PFSK-1 (cell line): ENCODE measurements around the gene OR8B3.

Experiments
- FOXP2 ChIP-seq: optimal IDR thresholded peaks from 2 replicates; pipeline ENCODE3; 2011; ENCODE audit warnings: borderline replicate concordance, control low read depth, inconsistent platforms; ENCODE audit not compliant: insufficient read depth; ENCODE audit errors: extremely low read length, extremely low read depth
- POLR2AphosphoS5 ChIP-seq: IDR thresholded peaks from 2 replicates; pipeline ENCODE4 v1.6.1; 2012; ENCODE audit warnings: low read depth, mild to moderate bottlenecking, control low read depth, low read length, moderate library complexity
- REST ChIP-seq, 2 experiments: IDR thresholded peaks; 2 replicates each; pipeline versions ENCODE4 v1.6.1 to v1.8.0; 2011 to 2012; ENCODE audit warnings: low read depth in 2 of 2, low read length in 2 of 2, control low read depth in 1 of 2, inconsistent platforms in 1 of 2, mild to moderate bottlenecking in 1 of 2, moderate library complexity in 1 of 2; ENCODE audit not compliant: insufficient read depth in 1 of 2
- SIN3A ChIP-seq: IDR thresholded peaks from 2 replicates; pipeline ENCODE4 v1.6.1; 2012; ENCODE audit warnings: mild to moderate bottlenecking, low read length, moderate library complexity, borderline replicate concordance; ENCODE audit not compliant: insufficient read depth
- TAF1 ChIP-seq: IDR thresholded peaks from 2 replicates; pipeline ENCODE4 v1.6.1; 2012; ENCODE audit warnings: low read length, control low read depth, borderline replicate concordance; ENCODE audit not compliant: insufficient read depth

The OR8B3 gene

GRCh38 chr11:124359566-124359965 lies 39.3 kb downstream of the OR8B3 start:
- no peak for TF ChIP-seq REST (IDR thresholded peaks at IDR 0.05; ENCODE audit: insufficient read depth in 1 of 2, low read depth in 2 of 2, low read length in 2 of 2)
- no peak for TF ChIP-seq SIN3A
- no peak for TF ChIP-seq POLR2AphosphoS5
- TF ChIP-seq TAF1: no peak
- TF ChIP-seq FOXP2: no peak

GRCh38 chr11:124346311-124346955 lies 52.4 kb downstream of the OR8B3 start:
- TF ChIP-seq FOXP2: no peak
- no peak for TF ChIP-seq SIN3A
